Muscle of back (tissue), 11 donors: ENCODE data around the gene ADGRG2. TPM values are rescaled to one million over a fixed set of nuclear protein-coding genes. Genes with fewer than 3 reads are reported as not detected.
A peak's percentile ranks its signal among the peaks of the same experiment; 100 is the strongest.

Experiments used
- DNase-seq, 3 donors: peaks; one replicate each; pipeline versions ENCODE4 v3.0.0 to v3.0.0-alpha.2; 2013
- polyA plus RNA-seq, 10 donors: library from polyadenylated mRNA; unstranded; fragments of 120-200 nt; gene quantifications; one replicate each; pipeline ENCODE4 v1.2.1, GENCODE V29; 2013; ENCODE audit not compliant: insufficient read length in 10 of 10

The ADGRG2 gene
- polyA plus RNA-seq, 10 donors: 3.1 to 30.5 (median 11.1) TPM

GRCh38 chrX:18961686-18962085 is 160.6 kb downstream of the ADGRG2 start:
- no peak for DNase-seq

- DNase-seq: no peak
These were observed 165.8 kb downstream of the ADGRG2 start for GRCh38 chrX:18956303-18957032.

GRCh38 chrX:18955676-18956075 is 166.6 kb downstream of the ADGRG2 start:
- DNase-seq: no peak

- DNase-seq: no peak
These were observed 171.2 kb downstream of the ADGRG2 start for GRCh38 chrX:18951032-18951431.

- DNase-seq: no peak
These were observed 172.3 kb downstream of the ADGRG2 start for GRCh38 chrX:18949944-18950301.

GRCh38 chrX:18949291-18949943 is 172.9 kb downstream of the ADGRG2 start:
- peak; percentile 6 to 49 (median 25) for DNase-seq

- no peak for DNase-seq
These were observed 175.7 kb downstream of the ADGRG2 start for GRCh38 chrX:18946611-18947010.

- no peak for DNase-seq
These were observed 176.1 kb downstream of the ADGRG2 start for GRCh38 chrX:18946157-18946556.

- DNase-seq: peak in 2 of 3 donors; percentile 27 to 43
These were observed 176.8 kb downstream of the ADGRG2 start for GRCh38 chrX:18945483-18945882.

GRCh38 chrX:18944482-18944881 is 177.8 kb downstream of the ADGRG2 start:
- DNase-seq: no peak

- DNase-seq: no peak
These were observed 180.4 kb downstream of the ADGRG2 start for GRCh38 chrX:18941896-18942295.

Other genes with a start within 250 kb of the ADGRG2 start
- gene PHKA2, start 138.4 kb downstream of the ADGRG2 start, polyA plus RNA-seq: 10 to 100 TPM; 12.8 to 28.1 (median 18.7) TPM
- gene PDHA1, start 221.5 kb upstream of the ADGRG2 start, polyA plus RNA-seq: 100 to 1,000 TPM; 141 to 195 (median 161) TPM